ENCODE results near the gene CTNNA3. TPM values are rescaled to one million over a fixed set of nuclear protein-coding genes. Genes with fewer than 3 reads are reported as not detected.
"Not testable (repeated sequence)": the region's sequence is repeated elsewhere in the genome, so short reads cannot be mapped to it uniquely, and the experiment has no call there.

CTNNA3 gene
- 10 to 100 TPM in 6 of 12 donors, 1 to 10 TPM in 5, not detected in 1; 5.5 to 25.4 (median 10.2) TPM for polyA plus RNA-seq (ENCODE audit: insufficient read length in 12 of 12)
- long read RNA-seq, donor 1 = 0 reads
- long read RNA-seq, donor 2 = 0 reads
- long read RNA-seq, donor 3 = 0 reads
- long read RNA-seq, donor 4, partial matches to known transcripts = 0 of 1 reads
- long read RNA-seq, donor 4, other reads (novel, unspliced or antisense) = 0 of 1 reads
- long read RNA-seq, donor 5 = 0 reads
- long read RNA-seq, donor 6 = 0 reads
- long read RNA-seq, donor 7 = 0 reads
- long read RNA-seq, donor 8 = 0 reads
- long read RNA-seq, donor 9 = 0 reads
- long read RNA-seq, donor 10 = 0 reads
- long read RNA-seq, donor 11, partial matches to known transcripts = 0 of 1 reads
- long read RNA-seq, donor 11, other reads (novel, unspliced or antisense) = 0 of 1 reads

DNA sequence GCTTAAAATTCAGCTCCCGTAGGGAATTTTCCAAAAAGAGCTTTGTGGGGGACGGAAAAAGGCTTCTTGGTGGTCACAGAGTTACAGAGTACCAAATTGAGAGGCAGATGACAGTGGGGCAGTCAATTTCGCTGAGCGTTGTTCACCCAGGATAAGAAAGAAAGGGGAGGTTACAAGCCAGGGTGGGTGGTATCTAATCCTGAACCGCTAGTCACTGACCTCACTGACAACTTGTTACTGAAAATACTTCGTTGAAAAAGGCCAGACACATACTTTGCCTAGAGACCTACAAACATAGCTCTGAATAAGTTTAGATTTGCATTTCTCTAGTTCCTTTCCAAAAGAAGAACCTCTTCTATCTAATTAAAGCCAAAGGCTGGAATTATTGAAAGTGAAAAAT, at the start of gene CTNNA3:
Gene CTNNA3 (minus strand): TSS at position 167 of the 400 bp plus-strand sequence.
- DNase-seq = no peak

- no peak for DNase-seq
Observed at GRCh38 chr10:67735430-67735829, 39.4 kb upstream of the CTNNA3 start.

- no peak for DNase-seq
Observed at GRCh38 chr10:67733511-67733910, 37.5 kb upstream of the CTNNA3 start.

DNA sequence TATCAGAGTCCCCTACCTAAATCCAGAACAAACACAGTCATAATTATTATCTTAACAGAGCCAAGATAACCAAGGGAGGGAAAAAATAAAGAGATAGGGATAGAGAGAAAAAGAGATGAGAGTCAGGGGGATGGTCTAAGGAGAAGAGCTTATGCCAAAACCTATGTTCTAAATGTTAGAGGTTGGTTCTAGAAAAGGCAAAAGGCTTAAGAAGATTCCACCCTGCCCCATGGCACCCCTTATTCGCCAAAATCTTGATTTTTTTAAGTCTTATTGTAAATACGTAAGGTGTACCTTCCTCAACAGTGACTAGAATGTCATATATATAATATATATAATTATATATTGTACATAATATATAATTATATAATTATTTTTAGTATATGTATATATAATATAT, 29.6 kb upstream of the CTNNA3 start:
- no peak for DNase-seq

- no peak for DNase-seq
Observed at GRCh38 chr10:67723601-67724000, 27.6 kb upstream of the CTNNA3 start.

DNA sequence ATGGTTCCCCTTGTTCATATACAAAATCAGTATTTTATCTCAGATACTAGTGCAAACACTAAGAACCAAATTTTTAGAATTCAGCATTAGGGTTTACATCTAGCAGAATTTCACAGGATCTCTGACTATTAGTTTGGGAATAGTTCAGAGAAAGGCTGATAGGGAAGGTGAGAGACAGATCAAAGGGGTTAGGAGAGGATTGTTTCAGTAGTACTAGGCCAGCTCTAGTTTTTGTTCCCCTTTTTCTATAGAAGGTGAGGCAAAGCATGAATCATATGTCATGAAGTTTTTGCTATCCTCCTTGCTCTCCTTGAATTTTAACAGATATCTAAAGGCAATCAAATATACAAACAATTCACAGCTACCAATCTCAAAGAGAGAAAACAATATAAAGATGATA, 26.1 kb upstream of the CTNNA3 start:
- DNase-seq = no peak

DNA sequence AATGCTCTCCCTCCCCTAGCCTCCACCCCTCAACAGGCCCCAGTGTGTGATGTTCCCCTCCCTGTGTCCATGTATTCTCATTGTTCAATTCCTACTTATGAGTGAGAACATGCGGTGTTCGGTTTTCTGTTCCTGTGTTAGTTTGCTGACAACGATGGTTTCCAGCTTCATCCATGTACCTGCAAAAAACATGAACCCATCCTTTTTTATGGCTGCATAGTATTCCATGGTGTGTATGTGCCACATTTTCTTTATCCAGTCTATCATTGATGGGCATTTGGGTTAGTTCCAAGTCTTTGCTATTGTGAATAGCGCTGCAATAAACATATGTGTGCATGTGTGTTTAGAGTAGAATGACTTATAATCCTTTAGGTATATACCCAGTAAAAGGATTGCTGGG, 20.5 kb upstream of the CTNNA3 start:
- not testable (repeated sequence) for DNase-seq

- no peak for DNase-seq
Observed at GRCh38 chr10:67705921-67706320, 9.9 kb upstream of the CTNNA3 start.

DNA sequence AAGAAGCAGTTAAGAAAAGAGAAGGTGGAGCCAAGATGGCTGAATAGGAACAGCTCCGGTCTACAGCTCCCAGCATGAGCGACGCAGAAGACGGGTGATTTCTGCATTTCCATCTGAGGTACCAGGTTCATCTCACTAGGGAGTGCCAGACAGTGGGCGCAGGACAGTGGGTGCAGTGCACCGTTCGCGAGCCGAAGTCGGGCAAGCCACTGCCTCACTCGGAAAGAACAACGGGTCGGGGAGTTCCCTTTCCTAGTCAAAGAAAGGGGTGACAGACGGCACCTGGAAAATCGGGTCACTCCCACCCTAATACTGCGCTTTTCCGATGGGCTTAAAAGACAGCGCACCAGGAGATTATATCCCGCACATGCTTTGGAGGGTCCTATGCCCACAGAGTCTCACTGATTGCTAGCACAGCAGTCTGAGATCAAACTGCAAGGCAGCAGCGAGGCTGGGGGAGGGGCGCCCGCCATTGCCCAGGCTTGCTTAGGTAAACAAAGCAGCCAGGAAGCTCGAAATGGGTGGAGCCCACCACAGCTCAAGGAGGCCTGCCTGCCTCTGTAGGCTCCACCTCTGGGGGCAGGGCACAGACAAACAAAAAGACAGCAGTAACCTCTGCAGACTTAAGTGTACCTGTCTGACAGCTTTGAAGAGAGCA, 3.7 kb upstream of the CTNNA3 start:
- DNase-seq = not testable (repeated sequence)

DNA sequence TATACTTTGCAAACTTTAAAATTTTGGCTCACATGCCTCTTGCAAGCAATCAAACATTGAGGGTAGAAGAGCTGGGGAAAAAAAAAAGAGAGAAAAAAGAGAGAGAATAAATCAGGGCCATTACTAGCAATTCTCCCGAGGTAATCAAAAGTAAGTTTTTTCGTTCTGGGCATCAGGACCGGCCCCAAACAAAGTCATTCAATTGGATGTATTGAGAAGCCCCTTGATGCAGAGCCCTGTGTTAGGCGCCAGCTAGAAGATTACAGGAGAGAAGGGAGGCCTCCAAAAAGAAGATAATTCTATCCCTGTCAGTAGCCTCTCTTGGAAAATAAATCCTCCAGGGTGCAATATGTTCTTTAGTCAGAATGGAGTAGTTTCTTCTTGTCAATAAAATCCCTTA, 2.2 kb upstream of the CTNNA3 start:
- DNase-seq = no peak

- DNase-seq = peak; percentile 44
Observed at GRCh38 chr10:67697724-67698131, 1.7 kb upstream of the CTNNA3 start.

- no peak for DNase-seq
Observed at GRCh38 chr10:67696679-67697078, 684 bp upstream of the CTNNA3 start.

- DNase-seq = no peak
Observed at GRCh38 chr10:67695555-67695954, 440 bp downstream of the CTNNA3 start.

GRCh38 chr10:67691861-67692260, 4.1 kb downstream of the CTNNA3 start:
- DNase-seq = not testable (repeated sequence)

GRCh38 chr10:67690540-67690939, 5.5 kb downstream of the CTNNA3 start:
- not testable (repeated sequence) for DNase-seq

- not testable (repeated sequence) for DNase-seq
Observed at GRCh38 chr10:67684140-67684539, 11.9 kb downstream of the CTNNA3 start.

- DNase-seq = no peak
Observed at GRCh38 chr10:67678335-67678974, 17.5 kb downstream of the CTNNA3 start.

- DNase-seq = no peak
Observed at GRCh38 chr10:67676208-67676825, 19.7 kb downstream of the CTNNA3 start.

- DNase-seq = no peak
Observed at GRCh38 chr10:67670401-67670800, 25.6 kb downstream of the CTNNA3 start.

DNA sequence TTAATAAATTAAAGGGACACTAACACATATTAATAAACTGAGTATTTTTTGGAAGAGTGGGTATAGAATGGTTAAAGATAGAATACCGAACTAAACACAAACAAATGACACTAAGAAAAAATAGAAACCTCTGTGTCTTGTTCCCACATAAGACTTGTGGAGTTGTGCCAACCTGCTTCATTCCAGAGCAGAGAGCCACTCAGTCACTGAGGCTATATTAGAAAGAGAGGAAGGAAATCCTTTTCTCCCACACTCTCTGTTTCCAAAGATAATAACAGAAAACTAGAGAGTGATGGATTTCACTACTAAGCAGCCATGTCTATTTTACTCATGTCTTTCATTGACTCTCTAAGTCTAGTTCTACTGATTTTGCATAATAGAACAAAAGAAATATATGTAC, 26.0 kb downstream of the CTNNA3 start:
- peak; percentile 4 for DNase-seq

GRCh38 chr10:67668448-67668847, 27.5 kb downstream of the CTNNA3 start:
- DNase-seq = no peak

- no peak for DNase-seq
Observed at GRCh38 chr10:67667035-67667425, 29.0 kb downstream of the CTNNA3 start.

All from muscle of arm (tissue), 14 donors.